Peyer's patch (tissue), 4 donors: ENCODE results near the gene MYO1B. TPM values are rescaled to one million over a fixed set of nuclear protein-coding genes. Genes with fewer than 3 reads are reported as not detected.
A peak's percentile ranks its signal among the peaks of the same experiment; 100 is the strongest.

Experiments used
- DNase-seq, 3 donors: peaks; one replicate each; pipeline ENCODE4 v3.0.0-alpha.2; 2017 to 2019
- H3K27ac ChIP-seq, 4 donors: fragments of 200-600 bp; sonication (generic); one replicate each; pipeline ENCODE4 v1.5.1; 2016 to 2019
- H3K27me3 ChIP-seq, 2 donors: fragments of 200-600 bp; sonication (generic); one replicate each; pipeline ENCODE4 v1.5.1; 2019
- H3K36me3 ChIP-seq, 3 donors: fragments of 200-600 bp; sonication (generic); one replicate each; pipeline ENCODE4 v1.5.1; 2016 to 2019
- H3K4me1 ChIP-seq, 4 donors: fragments of 200-600 bp; sonication (generic); one replicate each; pipeline ENCODE4 v1.5.1; 2016 to 2019
- H3K4me3 ChIP-seq, 4 donors: fragments of 200-600 bp; sonication (generic); 1 replicate in 3 of 4; 2 replicates in 1 of 4; pipeline ENCODE4 v1.5.1; 2016 to 2019; ENCODE audit warnings: mild to moderate bottlenecking in 1 of 4
- H3K9me3 ChIP-seq, 4 donors: fragments of 200-600 bp; sonication (generic); one replicate each; pipeline ENCODE4 v1.5.1; 2016 to 2019; ENCODE audit warnings: mild to moderate bottlenecking in 1 of 4
- CTCF ChIP-seq, 6 experiments: fragments of 450-650 bp in 4 of 6; fragments of 200-600 bp in 2 of 6; sonication (generic) in 1 of 6; IDR thresholded peaks; one replicate each; pipeline ENCODE4 v1.5.1; 2017 to 2019; ENCODE audit warnings: antibody characterized with exemption in 6 of 6, mild to moderate bottlenecking in 3 of 6, moderate library complexity in 1 of 6
- POLR2A ChIP-seq, 2 donors: fragments of 450-650 bp; IDR thresholded peaks; one replicate each; pipeline ENCODE4 v1.5.1; 2017; ENCODE audit warnings: antibody characterized with exemption in 2 of 2, mild to moderate bottlenecking in 2 of 2, moderate library complexity in 2 of 2
- total RNA-seq, 4 donors: library from RNA; depleted of rRNA; stranded (reverse); fragments of >200 nt; gene quantifications; one replicate each; pipeline ENCODE4 v1.1.0, GENCODE V29; 2016

Gene MYO1B
- total RNA-seq, 4 donors from 2014 or later: 13.1 to 25.5 (median 19.4) TPM

- no peaks in the 10 kb centered on the region for H3K9me3 ChIP-seq
- H3K4me3 ChIP-seq: no peak overlapping the region
- H3K4me1 ChIP-seq: no peaks in the 10 kb centered on the region
- DNase-seq: no peak
- no peak overlapping the region for H3K27ac ChIP-seq
- H3K36me3 ChIP-seq: no peaks in the 10 kb centered on the region
- H3K27me3 ChIP-seq: no peaks in the 10 kb centered on the region
- TF ChIP-seq CTCF (IDR thresholded peaks at IDR 0.05): no peak
- no peak for TF ChIP-seq POLR2A (IDR thresholded peaks at IDR 0.05)
Measured at GRCh38 chr2:191329841-191330240, 84.6 kb downstream of the MYO1B start.

GRCh38 chr2:191333911-191334357 is 88.7 kb downstream of the MYO1B start:
- TF ChIP-seq POLR2A (IDR thresholded peaks at IDR 0.05) (no peak), CTCF (IDR thresholded peaks at IDR 0.05) (no peak)
- peak overlapping the region in 1 of 4 donors; percentile 38 for H3K27ac ChIP-seq

GRCh38 chr2:191335875-191336464 is 90.8 kb downstream of the MYO1B start:
- no peak overlapping the region for H3K27ac ChIP-seq
- H3K27me3 ChIP-seq: no peaks in the 10 kb centered on the region
- H3K4me3 ChIP-seq: no peak overlapping the region
- no peak for TF ChIP-seq CTCF (IDR thresholded peaks at IDR 0.05)
- no peak for TF ChIP-seq POLR2A (IDR thresholded peaks at IDR 0.05)
- DNase-seq: no peak
- H3K9me3 ChIP-seq: no peaks in the 10 kb centered on the region
- H3K36me3 ChIP-seq: no peaks in the 10 kb centered on the region
- H3K4me1 ChIP-seq: no peaks in the 10 kb centered on the region

More at GRCh38 chr2:191333911-191334357, 88.7 kb downstream of the MYO1B start:
- Histone ChIP-seq H3K36me3 (no peaks in the 10 kb centered on the region), H3K4me3 (no peak overlapping the region), H3K27me3 (no peaks in the 10 kb centered on the region), H3K9me3 (no peaks in the 10 kb centered on the region), H3K4me1 (no peaks in the 10 kb centered on the region)
- DNase-seq: no peak

GRCh38 chr2:191341436-191341835 is 96.2 kb downstream of the MYO1B start:
- no peak for TF ChIP-seq CTCF (IDR thresholded peaks at IDR 0.05)
- TF ChIP-seq POLR2A (IDR thresholded peaks at IDR 0.05): no peak
- Histone ChIP-seq H3K9me3 (no peaks in the 10 kb centered on the region), H3K27ac (no peak overlapping the region), H3K4me3 (no peak overlapping the region), H3K4me1 (no peaks in the 10 kb centered on the region), H3K36me3 (no peaks in the 10 kb centered on the region), H3K27me3 (no peaks in the 10 kb centered on the region)
- DNase-seq: no peak

GRCh38 chr2:191343796-191344338 is 98.7 kb downstream of the MYO1B start:
- TF ChIP-seq CTCF (IDR thresholded peaks at IDR 0.05) (no peak), POLR2A (IDR thresholded peaks at IDR 0.05) (no peak)
- Histone ChIP-seq H3K27ac (no peak overlapping the region), H3K9me3 (no peaks in the 10 kb centered on the region), H3K4me3 (no peak overlapping the region), H3K36me3 (no peaks in the 10 kb centered on the region), H3K27me3 (no peaks in the 10 kb centered on the region), H3K4me1 (no peaks in the 10 kb centered on the region)
- DNase-seq: no peak
